ENCODE measurements around the gene SCAMP5. TPM values are rescaled to one million over a fixed set of nuclear protein-coding genes. Genes with fewer than 3 reads are reported as not detected.

Gene SCAMP5
- total RNA-seq, 1 experiment from 2014 or later: 7.0 TPM

DNA sequence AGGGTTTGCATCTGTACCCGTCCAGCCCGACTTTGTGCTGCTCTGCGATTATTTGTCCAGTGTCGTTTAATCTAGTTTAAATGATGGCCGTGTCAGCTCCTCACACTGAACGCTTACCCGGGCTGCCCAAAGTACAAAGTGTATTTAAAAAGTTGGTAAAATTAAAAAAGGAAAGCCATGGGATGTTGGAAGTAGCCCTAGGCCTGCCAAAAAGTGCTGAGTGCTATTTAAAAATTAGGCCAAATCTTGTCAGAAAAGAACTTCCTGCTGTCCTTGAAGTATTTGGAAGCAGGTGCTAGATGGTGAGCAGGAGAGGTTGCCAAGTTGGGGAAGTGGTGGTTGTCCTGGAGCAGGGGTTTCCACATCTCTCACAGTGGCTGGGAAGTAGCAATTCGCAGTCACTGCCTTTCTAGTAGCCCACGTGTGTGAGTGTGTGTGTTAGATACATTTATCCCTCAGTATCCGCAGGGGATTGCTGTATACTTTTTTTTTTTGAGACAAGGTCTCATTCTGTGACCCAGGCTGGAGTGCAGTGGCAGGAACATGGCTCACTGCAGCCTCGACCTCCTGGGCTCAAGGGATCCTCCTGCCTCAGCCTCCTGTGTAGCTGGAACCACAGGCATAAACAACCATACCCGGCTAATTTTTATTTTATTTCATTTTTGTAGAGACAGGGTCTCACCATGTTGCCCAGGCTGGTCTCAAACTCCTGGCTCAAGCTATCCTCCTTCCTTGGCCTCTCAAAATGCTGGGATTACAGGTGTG is 28.7 kb downstream of the SCAMP5 start:
- no peaks in the 10 kb centered on the region for H3K36me3 ChIP-seq (ENCODE audit: low read depth, low read length)
- peak; percentile 10; the same call in 1 of the 2 replicates for ATAC-seq
- peak overlapping the region; percentile 90 for H2AFZ ChIP-seq (ENCODE audit: low read length)
- no peaks in the 10 kb centered on the region for H3K9me2 ChIP-seq (replicated peaks; ENCODE audit: low read length)
- peaks cover 22% of the 10 kb centered on the region for H3K79me2 ChIP-seq (ENCODE audit: low read length)
- no peaks in the 10 kb centered on the region for H3K27me3 ChIP-seq (ENCODE audit: low read length)
- peak overlapping the region; percentile 59 for H3K27ac ChIP-seq (ENCODE audit: low read length)
- peaks cover 17% of the 10 kb centered on the region for H3K4me1 ChIP-seq (ENCODE audit: insufficient read depth, low read length)
- no peaks in the 10 kb centered on the region for H3F3A ChIP-seq (ENCODE audit: low read length, unreplicated experiment)
- BruUV-seq (replicated peaks): TSS peak; percentile 90
- H4K20me1 ChIP-seq (ENCODE audit: low read length): no peaks in the 10 kb centered on the region
- intact Hi-C loops (cut with micrococcal nuclease): no loop called here
- ChIA-PET CTCF (interaction anchor here (0.6 kb wide), 1 partner anchor 179 kb away, joined by 3 read pairs; no protein-coding TSS in a partner anchor), POLR2A (ENCODE audit: unreplicated experiment) (interaction anchor here (0.5 kb wide), 1 partner anchor 178 kb away, joined by 3 read pairs; no protein-coding TSS in a partner anchor)
- TF ChIP-seq EZH2phosphoT487 (IDR thresholded peaks at IDR 0.05; ENCODE audit: borderline replicate concordance, low read length) (no peak), EZH2 (IDR thresholded peaks at IDR 0.05; ENCODE audit: low read length, unreplicated experiment) (no peak)
- no peaks in the 10 kb centered on the region for H3K9me3 ChIP-seq (ENCODE audit: low read length)
- peak overlapping the region; percentile 83 for H3K4me2 ChIP-seq (ENCODE audit: low read length)
- peak; percentile 27 for DNase-seq
- peak overlapping the region; percentile 100 for H3K9ac ChIP-seq (ENCODE audit: low read length)
- peak overlapping the region; percentile 95 for H3K4me3 ChIP-seq (ENCODE audit: low read length)

DNA sequence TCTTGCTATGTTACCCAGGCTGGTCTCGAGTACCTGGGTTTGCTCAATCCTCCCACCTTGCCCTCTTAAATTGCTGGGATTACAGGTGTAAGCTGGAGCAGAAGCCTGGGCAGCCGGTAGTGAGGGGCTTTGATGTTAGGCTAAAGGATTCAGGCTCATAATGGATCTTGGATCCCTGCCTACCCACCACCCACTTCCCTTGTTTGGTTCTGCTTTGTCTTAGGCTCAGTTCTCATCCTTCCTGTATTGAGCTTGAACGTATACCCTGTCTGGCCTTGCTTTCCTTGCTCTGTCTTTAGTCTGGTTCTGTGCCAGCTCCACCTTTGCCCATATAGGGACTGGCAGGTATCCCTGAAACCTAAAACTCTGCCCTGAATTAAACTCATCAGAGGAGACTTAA is 29.7 kb downstream of the SCAMP5 start:
- peak overlapping the region; percentile 46 for H3K27ac ChIP-seq (ENCODE audit: low read length)
- TF ChIP-seq EZH2 (IDR thresholded peaks at IDR 0.05; ENCODE audit: low read length, unreplicated experiment) (no peak), EZH2phosphoT487 (IDR thresholded peaks at IDR 0.05; ENCODE audit: borderline replicate concordance, low read length) (no peak)
- TF ChIP-seq, protein P1, sequence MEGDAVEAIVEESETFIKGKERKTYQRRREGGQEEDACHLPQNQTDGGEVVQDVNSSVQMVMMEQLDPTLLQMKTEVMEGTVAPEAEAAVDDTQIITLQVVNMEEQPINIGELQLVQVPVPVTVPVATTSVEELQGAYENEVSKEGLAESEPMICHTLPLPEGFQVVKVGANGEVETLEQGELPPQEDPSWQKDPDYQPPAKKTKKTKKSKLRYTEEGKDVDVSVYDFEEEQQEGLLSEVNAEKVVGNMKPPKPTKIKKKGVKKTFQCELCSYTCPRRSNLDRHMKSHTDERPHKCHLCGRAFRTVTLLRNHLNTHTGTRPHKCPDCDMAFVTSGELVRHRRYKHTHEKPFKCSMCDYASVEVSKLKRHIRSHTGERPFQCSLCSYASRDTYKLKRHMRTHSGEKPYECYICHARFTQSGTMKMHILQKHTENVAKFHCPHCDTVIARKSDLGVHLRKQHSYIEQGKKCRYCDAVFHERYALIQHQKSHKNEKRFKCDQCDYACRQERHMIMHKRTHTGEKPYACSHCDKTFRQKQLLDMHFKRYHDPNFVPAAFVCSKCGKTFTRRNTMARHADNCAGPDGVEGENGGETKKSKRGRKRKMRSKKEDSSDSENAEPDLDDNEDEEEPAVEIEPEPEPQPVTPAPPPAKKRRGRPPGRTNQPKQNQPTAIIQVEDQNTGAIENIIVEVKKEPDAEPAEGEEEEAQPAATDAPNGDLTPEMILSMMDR (conservative IDR thresholded peaks at IDR 0.05; ENCODE audit: low read depth, low read length): no peak
- H2AFZ ChIP-seq (ENCODE audit: low read length): no peak overlapping the region
- H3K36me3 ChIP-seq (ENCODE audit: low read depth, low read length): no peaks in the 10 kb centered on the region
- no peaks in the 10 kb centered on the region for H3K27me3 ChIP-seq (ENCODE audit: low read length)
- peaks cover 22% of the 10 kb centered on the region for H3K79me2 ChIP-seq (ENCODE audit: low read length)
- no peaks in the 10 kb centered on the region for H3F3A ChIP-seq (ENCODE audit: low read length, unreplicated experiment)
- BruUV-seq (replicated peaks): no TSS peak
- no peaks in the 10 kb centered on the region for H3K9me3 ChIP-seq (ENCODE audit: low read length)
- no peak for DNase-seq
- peaks cover 25% of the 10 kb centered on the region for H3K4me1 ChIP-seq (ENCODE audit: insufficient read depth, low read length)
- no peaks in the 10 kb centered on the region for H4K20me1 ChIP-seq (ENCODE audit: low read length)
- peak overlapping the region; percentile 83 for H3K4me2 ChIP-seq (ENCODE audit: low read length)
- CTCF ChIA-PET: no interaction called here
- ATAC-seq: no peak
- intact Hi-C loops (cut with micrococcal nuclease): no loop called here
- no peak overlapping the region; the same call in 1 of the 2 replicates for H3K9ac ChIP-seq (ENCODE audit: low read length)
- POLR2A ChIA-PET (ENCODE audit: unreplicated experiment): no interaction called here
- H3K9me2 ChIP-seq (replicated peaks; ENCODE audit: low read length): no peaks in the 10 kb centered on the region
- 0 out of 2 replicates have a peak overlapping the region, but pooled peaks have one; percentile 14 for H3K4me3 ChIP-seq (ENCODE audit: low read length)

DNA sequence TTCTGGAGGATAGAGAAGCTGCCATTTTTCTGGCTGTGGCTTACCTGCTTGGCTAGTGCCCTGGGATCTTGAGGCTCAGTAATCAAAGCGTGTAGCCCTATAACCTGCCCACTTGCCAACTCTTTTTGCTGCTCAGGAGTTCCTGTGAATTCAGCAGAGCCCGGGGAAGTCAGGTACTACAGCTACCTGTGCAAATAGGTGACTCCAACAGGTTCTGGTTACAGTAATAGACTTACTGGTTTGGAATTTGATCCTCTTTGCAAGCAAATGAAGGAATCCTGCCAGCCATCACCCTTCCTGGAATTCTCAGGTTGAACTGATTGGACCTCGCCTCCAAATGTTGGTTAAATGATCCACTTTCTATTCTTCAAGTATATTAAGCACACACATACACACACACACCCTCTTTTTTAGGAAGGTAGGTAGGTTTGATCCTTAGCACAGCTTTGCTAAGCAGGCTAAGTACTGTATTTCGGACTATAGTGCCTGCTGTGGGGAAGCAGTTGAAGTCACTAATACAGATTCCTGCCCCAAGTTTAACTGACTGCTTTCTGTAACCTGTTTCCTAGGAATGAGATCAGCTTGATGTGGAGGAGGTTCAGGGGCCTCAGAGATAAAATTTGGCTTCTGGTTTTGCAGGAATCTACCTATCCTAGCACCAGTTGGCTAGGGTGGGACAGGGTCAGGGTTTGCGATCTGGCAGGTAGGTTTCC is 30.3 kb downstream of the SCAMP5 start:
- H3K36me3 ChIP-seq (ENCODE audit: low read depth, low read length): no peaks in the 10 kb centered on the region
- ATAC-seq (peak; percentile 10; the same call in 1 of the 2 replicates), DNase-seq (peak; percentile 70)
- TF ChIP-seq EZH2phosphoT487 (IDR thresholded peaks at IDR 0.05; ENCODE audit: borderline replicate concordance, low read length) (no peak), EZH2 (IDR thresholded peaks at IDR 0.05; ENCODE audit: low read length, unreplicated experiment) (no peak)
- TF ChIP-seq, protein P1 (conservative IDR thresholded peaks at IDR 0.05; ENCODE audit: low read depth, low read length): no peak
- no peak overlapping the region for H2AFZ ChIP-seq (ENCODE audit: low read length)
- intact Hi-C loops (cut with micrococcal nuclease): no loop called here
- POLR2A ChIA-PET (ENCODE audit: unreplicated experiment): no interaction called here
- peak overlapping the region; percentile 46 for H3K27ac ChIP-seq (ENCODE audit: low read length)
- H3K9me3 ChIP-seq (ENCODE audit: low read length): no peaks in the 10 kb centered on the region
- H3K79me2 ChIP-seq (ENCODE audit: low read length): peaks cover 22% of the 10 kb centered on the region
- no peak overlapping the region for H3K4me3 ChIP-seq (ENCODE audit: low read length)
- no peak overlapping the region; the same call in 1 of the 2 replicates for H3K9ac ChIP-seq (ENCODE audit: low read length)
- no peaks in the 10 kb centered on the region for H4K20me1 ChIP-seq (ENCODE audit: low read length)
- no peaks in the 10 kb centered on the region for H3K9me2 ChIP-seq (replicated peaks; ENCODE audit: low read length)
- CTCF ChIA-PET: no interaction called here
- no TSS peak for BruUV-seq (replicated peaks)
- H3F3A ChIP-seq (ENCODE audit: low read length, unreplicated experiment): no peaks in the 10 kb centered on the region
- H3K4me2 ChIP-seq (ENCODE audit: low read length): peak overlapping the region; percentile 83
- no peaks in the 10 kb centered on the region for H3K27me3 ChIP-seq (ENCODE audit: low read length)
- H3K4me1 ChIP-seq (ENCODE audit: insufficient read depth, low read length): peaks cover 28% of the 10 kb centered on the region

All from PC-3 (cell line).